Vagina (tissue), 2 donors: Measurements from ENCODE around the gene GTF2B.

Source experiments
- CTCF ChIP-seq, 3 experiments: fragments of 450-650 bp in 2 of 3; fragments of 200-600 bp in 1 of 3; sonication (generic) in 1 of 3; IDR thresholded peaks; one replicate each; pipeline ENCODE4 v1.5.1; 2017 to 2019; ENCODE audit warnings: antibody characterized with exemption in 3 of 3, mild to moderate bottlenecking in 2 of 3, moderate library complexity in 2 of 3
- POLR2A ChIP-seq, 2 donors: fragments of 450-650 bp; IDR thresholded peaks; one replicate each; pipeline ENCODE4 v1.6.1; 2017; ENCODE audit warnings: antibody characterized with exemption in 2 of 2, mild to moderate bottlenecking in 2 of 2, moderate library complexity in 2 of 2

- TF ChIP-seq CTCF (IDR thresholded peaks at IDR 0.05): no peak
- no peak for TF ChIP-seq POLR2A (IDR thresholded peaks at IDR 0.05)
These were observed 19.0 kb upstream of the GTF2B start for GRCh38 chr1:88910401-88910800.
